Activated T-helper 1 cell treated with anti-CD3 and anti-CD28 coated beads, Interleukin-12 subunit alpha, Interleukin-12 subunit beta, Interleukin-2, Interleukin-4 antibody, amounts not matched to agents 30 ng/mL and 10 ng/mL and 1 ng/mL, durations not matched to agents 14 hours and 24 hours and 36 hours (primary cell): ENCODE data around the gene RBPJ. TPM values are rescaled to one million over a fixed set of nuclear protein-coding genes. Genes with fewer than 3 reads are reported as not detected.

Experiments
- DNase-seq: peaks from one replicate; pipeline ENCODE4 v3.0.0; 2021; ENCODE audit warnings: low spot score
- H3K27ac Mint-ChIP-seq: one replicate; pipeline ENCODE4 v1.8.0; 2021; ENCODE audit warnings: mild to moderate bottlenecking, mixed read lengths
- H3K27me3 Mint-ChIP-seq: one replicate; pipeline ENCODE4 v1.8.0; 2022; ENCODE audit warnings: mild to moderate bottlenecking, moderate library complexity, mixed read lengths; ENCODE audit not compliant: insufficient read depth
- H3K36me3 Mint-ChIP-seq: one replicate; pipeline ENCODE4 v1.8.0; 2021; ENCODE audit warnings: low read depth, mixed read lengths
- H3K4me1 Mint-ChIP-seq: one replicate; pipeline ENCODE4 v1.8.0; 2021; ENCODE audit warnings: low read depth, mixed read lengths
- H3K4me3 Mint-ChIP-seq: one replicate; pipeline ENCODE4 v1.8.0; 2021; ENCODE audit warnings: mild to moderate bottlenecking, moderate library complexity, mixed read lengths
- H3K9me3 Mint-ChIP-seq: one replicate; pipeline ENCODE4 v1.8.0; 2021; ENCODE audit warnings: mixed read lengths
- intact Hi-C: fragments of 100-400 bp; cut with micrococcal nuclease; formaldehyde crosslinking; loops from one replicate; pipeline ENCODE4 v1.15.1; 2024
- total RNA-seq: library from RNA; stranded (reverse); gene quantifications from 2 replicates; pipeline ENCODE4 v1.2.3, GENCODE V29; 2022

Gene RBPJ
- total RNA-seq, 1 donor from 2014 or later = 455 TPM

DNA sequence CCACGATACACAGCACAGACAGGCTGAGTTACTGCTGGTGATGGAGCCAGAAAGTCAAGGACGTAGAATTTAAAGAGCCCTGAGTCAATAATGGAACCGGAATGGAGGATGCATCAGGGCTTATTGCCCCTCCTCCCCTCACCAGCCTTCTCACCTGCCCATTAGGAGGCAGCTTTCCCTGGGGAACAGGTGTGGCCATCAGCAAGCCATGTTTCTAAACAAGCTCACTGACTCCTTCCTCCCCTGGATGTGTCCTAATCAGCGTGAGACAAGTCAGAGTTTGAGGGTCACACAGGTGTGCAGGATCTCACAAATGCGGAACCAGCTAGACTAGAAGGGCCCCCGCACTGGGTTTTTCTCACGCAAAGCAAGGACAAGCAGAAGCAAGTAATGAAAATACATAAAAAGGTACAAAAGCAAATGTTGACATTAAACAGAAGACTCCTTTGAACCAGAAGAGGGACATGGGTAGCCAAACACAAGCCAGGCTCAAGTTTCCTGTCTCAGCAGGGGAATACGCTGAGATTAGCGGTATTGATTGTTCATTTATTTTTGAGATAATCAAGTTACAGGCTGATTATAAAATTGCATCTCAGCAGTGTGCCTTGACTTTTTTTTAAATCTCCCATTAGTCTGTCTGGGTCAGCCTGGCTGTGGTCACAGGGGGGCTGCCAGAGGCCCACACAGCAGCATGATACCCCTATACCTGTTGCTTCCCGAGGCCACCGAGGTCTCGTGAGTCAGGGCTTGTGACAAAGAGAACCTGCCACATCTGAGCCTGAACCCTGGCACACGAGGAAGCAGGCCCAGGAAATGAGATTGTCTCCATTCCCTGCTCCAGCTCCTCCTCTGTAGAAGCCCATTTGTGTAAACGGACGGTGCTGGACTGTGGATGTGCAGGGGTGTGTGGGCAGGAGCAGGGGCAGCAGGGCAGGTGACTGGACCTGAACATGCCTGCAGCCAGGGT is 132.0 kb downstream of the RBPJ start:
- Mint-ChIP-seq H3K4me3 (no peak overlapping the region), H3K9me3 (no peaks in the 10 kb centered on the region), H3K4me1 (no peaks in the 10 kb centered on the region), H3K27me3 (no peaks in the 10 kb centered on the region), H3K27ac (no peak overlapping the region), H3K36me3 (no peaks in the 10 kb centered on the region)
- intact Hi-C loops = loop anchor here (10.0 kb wide), 1 partner anchor 402 kb away; no protein-coding TSS in a partner anchor
- DNase-seq = no peak

- intact Hi-C loops = loop anchor here (5.0 to 10.0 kb wide), 2 partner anchors 127 to 400 kb away; partner anchors contain the start of gene TBC1D19
- no peak overlapping the region for H3K4me3 Mint-ChIP-seq
- H3K36me3 Mint-ChIP-seq = no peaks in the 10 kb centered on the region
- H3K4me1 Mint-ChIP-seq = peaks cover 13% of the 10 kb centered on the region
- H3K27ac Mint-ChIP-seq = no peak overlapping the region
- no peak for DNase-seq
- no peaks in the 10 kb centered on the region for H3K9me3 Mint-ChIP-seq
- H3K27me3 Mint-ChIP-seq = peaks cover 2% of the 10 kb centered on the region
These were observed 134.1 kb downstream of the RBPJ start for GRCh38 chr4:26454961-26455360.

- no peak overlapping the region for H3K4me3 Mint-ChIP-seq
- H3K27ac Mint-ChIP-seq = no peak overlapping the region
- intact Hi-C loops = loop anchor here (5.0 to 10.0 kb wide), 2 partner anchors 127 to 399 kb away; partner anchors contain the start of gene TBC1D19
- H3K27me3 Mint-ChIP-seq = peaks cover 2% of the 10 kb centered on the region
- H3K9me3 Mint-ChIP-seq = no peaks in the 10 kb centered on the region
- peaks cover 13% of the 10 kb centered on the region for H3K4me1 Mint-ChIP-seq
- no peak for DNase-seq
- no peaks in the 10 kb centered on the region for H3K36me3 Mint-ChIP-seq
These were observed 134.8 kb downstream of the RBPJ start for GRCh38 chr4:26455571-26455970.

DNA sequence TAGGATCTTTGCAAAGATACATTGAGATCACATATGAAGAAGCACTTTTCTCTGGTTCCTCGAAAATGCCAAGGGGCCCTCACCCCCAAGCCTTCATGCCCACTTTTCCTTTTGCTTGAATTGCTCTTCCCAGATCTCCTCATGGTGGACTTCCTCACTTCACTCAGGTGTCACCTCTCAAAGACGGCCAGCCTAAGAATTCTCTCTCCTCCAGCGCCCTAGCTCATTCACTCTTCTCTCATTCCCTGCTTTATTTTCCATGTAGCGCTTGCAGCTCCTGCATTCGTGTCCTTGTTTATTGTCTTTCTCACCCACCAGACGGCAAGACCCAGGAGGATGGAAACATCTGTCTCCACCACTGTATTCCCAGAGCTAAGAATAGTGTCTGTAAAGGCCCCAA is 136.6 kb downstream of the RBPJ start:
- Mint-ChIP-seq H3K36me3 (no peaks in the 10 kb centered on the region), H3K4me1 (peaks cover 13% of the 10 kb centered on the region), H3K9me3 (no peaks in the 10 kb centered on the region), H3K4me3 (no peak overlapping the region), H3K27ac (no peak overlapping the region), H3K27me3 (peaks cover 2% of the 10 kb centered on the region)
- intact Hi-C loops = loop anchor here (5.0 to 10.0 kb wide), 2 partner anchors 125 to 397 kb away; partner anchors contain the start of gene TBC1D19
- no peak for DNase-seq

- peak overlapping the region; percentile 38 for H3K27ac Mint-ChIP-seq
- intact Hi-C loops = loop anchor here (5.0 to 10.0 kb wide), 2 partner anchors 124 to 397 kb away; partner anchors contain the start of gene TBC1D19
- H3K9me3 Mint-ChIP-seq = no peaks in the 10 kb centered on the region
- H3K36me3 Mint-ChIP-seq = no peaks in the 10 kb centered on the region
- peaks cover 2% of the 10 kb centered on the region for H3K27me3 Mint-ChIP-seq
- H3K4me1 Mint-ChIP-seq = peaks cover 13% of the 10 kb centered on the region
- no peak for DNase-seq
- peak overlapping the region; percentile 31 for H3K4me3 Mint-ChIP-seq
These were observed 137.3 kb downstream of the RBPJ start for GRCh38 chr4:26458157-26458561.

GRCh38 chr4:26459054-26459755 is 138.4 kb downstream of the RBPJ start:
- H3K27me3 Mint-ChIP-seq = peaks cover 2% of the 10 kb centered on the region
- peaks cover 13% of the 10 kb centered on the region for H3K4me1 Mint-ChIP-seq
- no peak for DNase-seq
- no peak overlapping the region for H3K27ac Mint-ChIP-seq
- peaks cover 4% of the 10 kb centered on the region for H3K9me3 Mint-ChIP-seq
- no peak overlapping the region for H3K4me3 Mint-ChIP-seq
- intact Hi-C loops = loop anchor here (1.0 to 10.0 kb wide), 5 partner anchors 123 to 551 kb away; partner anchors contain the start of gene TBC1D19
- no peaks in the 10 kb centered on the region for H3K36me3 Mint-ChIP-seq

DNA sequence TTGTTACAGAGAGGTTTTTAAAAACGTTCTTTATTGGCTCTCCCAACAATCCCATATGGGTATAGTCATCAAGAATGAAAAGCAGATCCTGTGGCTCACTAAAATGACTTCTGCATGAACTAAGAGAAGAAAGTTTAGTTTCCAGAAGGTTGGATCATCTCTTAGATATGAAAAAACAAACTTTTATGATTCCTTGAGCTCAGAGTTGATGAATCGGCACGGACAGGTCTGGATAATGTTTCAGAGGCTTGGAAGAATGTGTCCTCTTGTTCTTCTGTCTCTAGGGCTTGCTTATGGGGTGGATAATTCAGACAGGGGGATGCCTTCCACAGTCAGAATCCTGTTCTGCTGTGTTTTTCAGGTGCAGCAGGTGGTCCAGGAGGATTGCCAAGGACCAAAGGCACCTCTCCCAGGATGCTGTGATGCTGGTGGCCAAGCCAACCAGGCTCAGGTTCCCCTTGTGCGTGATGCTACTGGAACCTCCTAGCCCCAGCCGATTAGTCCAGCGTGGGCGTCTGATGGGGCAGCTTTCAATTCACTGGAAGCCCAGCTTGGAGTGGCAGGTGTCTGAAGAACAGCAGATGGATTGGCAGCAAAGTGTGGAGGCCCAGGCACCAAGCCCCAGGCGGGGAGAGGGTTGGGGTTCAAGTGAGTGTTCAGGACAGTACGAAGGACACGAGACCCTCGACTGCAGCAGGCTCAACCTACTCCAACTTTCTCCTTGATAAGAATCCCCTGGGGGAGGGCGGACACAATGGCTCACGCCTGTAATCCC is 139.1 kb downstream of the RBPJ start:
- Mint-ChIP-seq H3K9me3 (peaks cover 4% of the 10 kb centered on the region), H3K27ac (no peak overlapping the region), H3K36me3 (no peaks in the 10 kb centered on the region), H3K4me1 (peaks cover 13% of the 10 kb centered on the region), H3K27me3 (peaks cover 2% of the 10 kb centered on the region), H3K4me3 (no peak overlapping the region)
- intact Hi-C loops = loop anchor here (1.0 to 10.0 kb wide), 5 partner anchors 122 to 550 kb away; partner anchors contain the start of gene TBC1D19
- no peak for DNase-seq

GRCh38 chr4:26462874-26463273 is 142.1 kb downstream of the RBPJ start:
- peaks cover 13% of the 10 kb centered on the region for H3K4me1 Mint-ChIP-seq
- no peaks in the 10 kb centered on the region for H3K36me3 Mint-ChIP-seq
- no peak for DNase-seq
- H3K27ac Mint-ChIP-seq = no peak overlapping the region
- no peak overlapping the region for H3K4me3 Mint-ChIP-seq
- peaks cover 9% of the 10 kb centered on the region for H3K27me3 Mint-ChIP-seq
- intact Hi-C loops = no loop called here
- H3K9me3 Mint-ChIP-seq = peaks cover 4% of the 10 kb centered on the region

DNA sequence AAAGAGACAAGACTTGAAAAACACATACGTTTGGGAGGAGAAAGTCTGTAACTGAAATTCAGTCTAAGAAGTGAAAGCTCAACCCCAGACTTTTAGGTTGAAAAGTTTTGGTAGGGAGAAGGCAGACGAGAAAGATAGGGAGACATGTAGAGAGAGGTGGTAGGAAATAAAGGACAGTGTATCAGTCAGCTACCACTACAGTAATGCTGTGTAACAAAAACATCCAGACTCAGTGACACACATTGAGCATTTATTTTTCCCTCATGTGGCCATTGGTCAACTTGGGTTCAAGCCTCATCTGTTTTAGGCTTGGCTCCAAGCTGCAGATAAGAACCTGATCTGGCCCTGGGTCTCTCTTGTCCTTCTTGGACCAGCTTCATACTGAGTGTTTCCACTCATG is 142.6 kb downstream of the RBPJ start:
- H3K9me3 Mint-ChIP-seq = peaks cover 4% of the 10 kb centered on the region
- DNase-seq = no peak
- H3K27ac Mint-ChIP-seq = no peak overlapping the region
- H3K4me1 Mint-ChIP-seq = peaks cover 9% of the 10 kb centered on the region
- intact Hi-C loops = no loop called here
- no peak overlapping the region for H3K4me3 Mint-ChIP-seq
- peaks cover 7% of the 10 kb centered on the region for H3K27me3 Mint-ChIP-seq
- H3K36me3 Mint-ChIP-seq = no peaks in the 10 kb centered on the region

DNA sequence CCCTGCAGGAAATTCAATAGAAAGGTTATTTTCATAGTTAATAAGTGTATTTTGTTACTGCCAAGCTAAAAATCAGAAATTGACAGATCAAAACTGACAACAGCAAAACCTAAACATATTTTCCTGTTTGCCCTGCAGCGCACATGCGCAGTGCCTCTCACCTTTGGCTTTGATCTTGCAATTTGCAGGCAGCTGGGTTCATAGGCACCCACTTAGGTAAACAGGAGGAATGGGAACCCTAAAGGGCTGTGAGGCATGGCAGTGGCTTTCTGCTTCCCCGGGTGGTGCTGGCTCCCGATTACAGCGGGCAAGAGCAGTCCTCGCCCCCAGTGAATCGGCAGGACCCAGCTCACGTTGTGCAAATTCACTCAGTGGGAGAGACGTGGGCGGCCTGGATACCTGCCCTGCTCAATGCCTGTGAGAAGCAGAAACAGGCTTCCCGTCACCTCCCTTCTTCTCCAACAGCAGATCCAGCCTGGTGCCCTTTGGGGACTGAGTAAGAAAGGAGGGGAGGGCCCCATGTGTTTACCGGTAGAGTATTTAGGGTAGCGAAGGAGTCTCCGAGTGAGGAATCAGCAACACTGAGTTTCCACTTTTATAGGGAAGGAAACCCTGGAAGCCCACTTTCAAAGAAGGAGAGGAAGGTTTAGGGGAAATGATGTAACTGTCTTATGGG is 143.7 kb downstream of the RBPJ start:
- Mint-ChIP-seq H3K4me1 (no peaks in the 10 kb centered on the region), H3K4me3 (no peak overlapping the region), H3K27me3 (peaks cover 9% of the 10 kb centered on the region), H3K36me3 (no peaks in the 10 kb centered on the region), H3K27ac (no peak overlapping the region), H3K9me3 (peaks cover 4% of the 10 kb centered on the region)
- DNase-seq = no peak
- intact Hi-C loops = no loop called here

DNA sequence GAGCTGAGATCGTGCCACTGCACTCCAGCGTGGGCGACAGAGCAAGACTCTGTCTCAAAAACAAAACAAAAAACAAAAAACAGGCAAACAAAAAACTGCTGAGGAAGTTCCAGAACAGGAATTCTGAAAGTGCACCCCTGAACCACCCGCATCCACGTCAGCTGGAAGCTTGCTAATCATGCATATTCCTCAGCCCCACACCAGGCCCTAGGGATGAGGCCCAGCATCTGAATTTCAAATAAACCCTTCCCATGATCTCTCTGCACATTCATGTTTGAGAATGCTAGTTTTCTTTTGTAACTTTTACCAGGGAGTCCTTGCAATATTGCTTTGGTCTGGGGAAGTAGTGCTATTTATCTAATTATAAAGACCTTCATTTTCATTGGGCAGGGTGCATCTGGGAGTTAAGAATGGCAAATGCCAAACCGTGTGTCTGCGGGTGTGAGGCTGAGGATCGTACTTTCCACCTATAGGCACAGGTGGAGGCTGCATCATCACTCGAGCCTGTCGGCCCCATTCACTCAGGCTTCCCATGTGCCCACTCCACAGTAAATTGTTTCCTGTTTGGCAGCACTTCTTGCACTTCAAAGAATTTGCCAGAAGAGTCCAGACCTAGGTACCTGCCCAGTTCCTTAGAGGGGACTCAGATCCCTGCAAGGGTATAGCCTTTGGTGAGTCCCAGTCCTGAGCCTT is 145.9 kb downstream of the RBPJ start:
- peaks cover 11% of the 10 kb centered on the region for H3K27me3 Mint-ChIP-seq
- intact Hi-C loops = no loop called here
- no peaks in the 10 kb centered on the region for H3K4me1 Mint-ChIP-seq
- no peak for DNase-seq
- no peak overlapping the region for H3K27ac Mint-ChIP-seq
- H3K36me3 Mint-ChIP-seq = no peaks in the 10 kb centered on the region
- no peak overlapping the region for H3K4me3 Mint-ChIP-seq
- peaks cover 4% of the 10 kb centered on the region for H3K9me3 Mint-ChIP-seq
